ENCODE results near the gene ORMDL3. TPM values are rescaled to one million over a fixed set of nuclear protein-coding genes. Genes with fewer than 3 reads are reported as not detected.

Gene ORMDL3
- total and polyA plus RNA-seq, 5 donors: 37.0 to 46.6 (median 41.0) TPM

GRCh38 chr17:39923836-39924690 lies 3.3 kb downstream of the ORMDL3 start:
- intact Hi-C loops (cut with DNase I): no loop called here
- peak in 1 of 3 donors; percentile 40 for DNase-seq

GRCh38 chr17:39923230-39923629 lies 4.2 kb downstream of the ORMDL3 start:
- H3K4me1 ChIP-seq (ENCODE audit: control insufficient read depth, insufficient read depth, low read length): no peaks in the 10 kb centered on the region
- H3K27ac ChIP-seq (ENCODE audit: low read length): no peak overlapping the region
- ATAC-seq (no peak), DNase-seq (no peak)
- 83% methylated on average over 6 of the region's 6 CpGs for WGBS
- H3K27me3 ChIP-seq (ENCODE audit: control insufficient read depth, insufficient read depth): no peaks in the 10 kb centered on the region
- H3K9me3 ChIP-seq (ENCODE audit: control insufficient read depth, low read length): no peaks in the 10 kb centered on the region
- H3K4me3 ChIP-seq (ENCODE audit: low read length): no peak overlapping the region
- intact Hi-C loops (cut with DNase I): no loop called here

More at GRCh38 chr17:39923836-39924690, 3.3 kb downstream of the ORMDL3 start:
- Histone ChIP-seq H3K4me3 (ENCODE audit: low read length) (no peak overlapping the region), H3K9me3 (ENCODE audit: control insufficient read depth, low read length) (no peaks in the 10 kb centered on the region), H3K27ac (ENCODE audit: low read length) (no peak overlapping the region), H3K27me3 (ENCODE audit: control insufficient read depth, insufficient read depth) (no peaks in the 10 kb centered on the region), H3K4me1 (ENCODE audit: control insufficient read depth, insufficient read depth, low read length) (peaks cover 6% of the 10 kb centered on the region)
- 70% methylated on average over 17 of the region's 17 CpGs for WGBS
- no peak for ATAC-seq

- ATAC-seq (no peak), DNase-seq (no peak)
- intact Hi-C loops (cut with DNase I): no loop called here
- Histone ChIP-seq H3K4me1 (ENCODE audit: control insufficient read depth, insufficient read depth, low read length) (no peaks in the 10 kb centered on the region), H3K27ac (ENCODE audit: low read length) (no peak overlapping the region), H3K4me3 (ENCODE audit: low read length) (no peak overlapping the region), H3K9me3 (ENCODE audit: control insufficient read depth, low read length) (no peaks in the 10 kb centered on the region), H3K27me3 (ENCODE audit: control insufficient read depth, insufficient read depth) (no peaks in the 10 kb centered on the region)
- 96% methylated on average over 6 of the region's 6 CpGs for WGBS
Measured at GRCh38 chr17:39922006-39922405, 5.4 kb downstream of the ORMDL3 start.

GRCh38 chr17:39921323-39921722 lies 6.1 kb downstream of the ORMDL3 start:
- H3K27me3 ChIP-seq (ENCODE audit: control insufficient read depth, insufficient read depth): no peaks in the 10 kb centered on the region
- no peaks in the 10 kb centered on the region for H3K4me1 ChIP-seq (ENCODE audit: control insufficient read depth, insufficient read depth, low read length)
- WGBS: 81% methylated on average over 5 of the region's 5 CpGs
- H3K27ac ChIP-seq (ENCODE audit: low read length): no peak overlapping the region
- H3K9me3 ChIP-seq (ENCODE audit: control insufficient read depth, low read length): no peaks in the 10 kb centered on the region
- intact Hi-C loops (cut with DNase I): no loop called here
- ATAC-seq: no peak
- no peak for DNase-seq
- H3K4me3 ChIP-seq (ENCODE audit: low read length): no peak overlapping the region

- Histone ChIP-seq H3K27ac (ENCODE audit: low read length) (no peak overlapping the region), H3K4me3 (ENCODE audit: low read length) (no peak overlapping the region), H3K27me3 (ENCODE audit: control insufficient read depth, insufficient read depth) (no peaks in the 10 kb centered on the region), H3K9me3 (ENCODE audit: control insufficient read depth, low read length) (no peaks in the 10 kb centered on the region), H3K4me1 (ENCODE audit: control insufficient read depth, insufficient read depth, low read length) (no peaks in the 10 kb centered on the region)
- ATAC-seq: no peak
- no peak for DNase-seq
- intact Hi-C loops (cut with DNase I): no loop called here
- 64% methylated on average over 19 of the region's 19 CpGs for WGBS
Measured at GRCh38 chr17:39920218-39921210, 6.9 kb downstream of the ORMDL3 start.

- intact Hi-C loops (cut with DNase I): no loop called here
Measured at GRCh38 chr17:39919087-39919683, 8.2 kb downstream of the ORMDL3 start.

GRCh38 chr17:39916918-39917317 lies 10.5 kb downstream of the ORMDL3 start:
- Histone ChIP-seq H3K27ac (ENCODE audit: low read length) (no peak overlapping the region), H3K9me3 (ENCODE audit: control insufficient read depth, low read length) (no peaks in the 10 kb centered on the region), H3K4me3 (ENCODE audit: low read length) (no peak overlapping the region), H3K4me1 (ENCODE audit: control insufficient read depth, insufficient read depth, low read length) (no peaks in the 10 kb centered on the region), H3K27me3 (ENCODE audit: control insufficient read depth, insufficient read depth) (no peaks in the 10 kb centered on the region)
- DNase-seq (no peak), ATAC-seq (no peak)
- 83% methylated on average over 7 of the region's 7 CpGs for WGBS
- intact Hi-C loops (cut with DNase I): no loop called here

More at GRCh38 chr17:39919087-39919683, 8.2 kb downstream of the ORMDL3 start:
- DNase-seq (no peak), ATAC-seq (no peak)
- H3K27me3 ChIP-seq (ENCODE audit: control insufficient read depth, insufficient read depth): no peaks in the 10 kb centered on the region
- no peak overlapping the region for H3K4me3 ChIP-seq (ENCODE audit: low read length)
- H3K27ac ChIP-seq (ENCODE audit: low read length): no peak overlapping the region
- no peaks in the 10 kb centered on the region for H3K9me3 ChIP-seq (ENCODE audit: control insufficient read depth, low read length)
- no peaks in the 10 kb centered on the region for H3K4me1 ChIP-seq (ENCODE audit: control insufficient read depth, insufficient read depth, low read length)
- WGBS: 93% methylated on average over 9 of the region's 9 CpGs

- H3K9me3 ChIP-seq (ENCODE audit: control insufficient read depth, low read length): no peaks in the 10 kb centered on the region
- ATAC-seq (no peak), DNase-seq (no peak)
- WGBS: 88% methylated on average over 4 of the region's 4 CpGs
- no peak overlapping the region for H3K27ac ChIP-seq (ENCODE audit: low read length)
- intact Hi-C loops (cut with DNase I): no loop called here
- H3K4me3 ChIP-seq (ENCODE audit: low read length): no peak overlapping the region
- no peaks in the 10 kb centered on the region for H3K27me3 ChIP-seq (ENCODE audit: control insufficient read depth, insufficient read depth)
- H3K4me1 ChIP-seq (ENCODE audit: control insufficient read depth, insufficient read depth, low read length): no peaks in the 10 kb centered on the region
Measured at GRCh38 chr17:39915559-39915958, 11.8 kb downstream of the ORMDL3 start.

GRCh38 chr17:39913989-39914388 lies 13.4 kb downstream of the ORMDL3 start:
- no peak overlapping the region for H3K4me3 ChIP-seq (ENCODE audit: low read length)
- H3K27me3 ChIP-seq (ENCODE audit: control insufficient read depth, insufficient read depth): no peaks in the 10 kb centered on the region
- 89% methylated on average over 3 of the region's 3 CpGs for WGBS
- no peak for DNase-seq
- no peaks in the 10 kb centered on the region for H3K9me3 ChIP-seq (ENCODE audit: control insufficient read depth, low read length)
- H3K27ac ChIP-seq (ENCODE audit: low read length): no peak overlapping the region
- no peak for ATAC-seq
- intact Hi-C loops (cut with DNase I): no loop called here
- H3K4me1 ChIP-seq (ENCODE audit: control insufficient read depth, insufficient read depth, low read length): no peaks in the 10 kb centered on the region

- ATAC-seq: no peak
- no peak overlapping the region for H3K4me3 ChIP-seq (ENCODE audit: low read length)
- H3K4me1 ChIP-seq (ENCODE audit: control insufficient read depth, insufficient read depth, low read length): no peaks in the 10 kb centered on the region
- H3K27me3 ChIP-seq (ENCODE audit: control insufficient read depth, insufficient read depth): no peaks in the 10 kb centered on the region
- intact Hi-C loops (cut with DNase I): no loop called here
- H3K27ac ChIP-seq (ENCODE audit: low read length): no peak overlapping the region
- H3K9me3 ChIP-seq (ENCODE audit: control insufficient read depth, low read length): no peaks in the 10 kb centered on the region
- WGBS: 92% methylated on average over 6 of the region's 6 CpGs
- no peak for DNase-seq
Measured at GRCh38 chr17:39908789-39909352, 18.5 kb downstream of the ORMDL3 start.
